HG02610 (cell line): ENCODE measurements around the gene GRIK1.
"Not testable (repeated sequence)": the region's sequence is repeated elsewhere in the genome, so short reads cannot be mapped to it uniquely, and the experiment has no call there.

ENCODE experiments used
- ATAC-seq: cut with Tn5 transposase; IDR thresholded peaks from one replicate; pipeline ENCODE4 v1.9.1; 2021; ENCODE audit warnings: mild to moderate bottlenecking, moderate library complexity; ENCODE audit not compliant: unreplicated experiment

Gene GRIK1

DNA sequence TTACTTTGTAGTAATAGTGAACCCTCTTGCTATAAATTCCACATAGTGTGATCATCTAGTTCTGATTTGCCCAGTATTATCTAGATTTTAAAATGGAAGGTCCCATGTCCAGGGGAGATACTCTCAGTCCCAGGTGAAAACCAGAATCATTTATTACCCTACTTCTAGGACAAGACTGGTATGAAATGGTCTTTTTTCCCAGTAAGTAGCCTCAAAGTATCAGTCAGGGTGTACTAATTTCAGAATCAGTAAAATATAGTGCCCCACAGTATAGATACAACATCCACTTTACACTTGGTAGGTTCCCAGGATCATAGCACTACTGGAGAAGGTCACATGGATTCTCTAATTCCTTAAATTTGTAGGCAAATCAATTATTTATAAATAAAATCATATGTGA is 318.3 kb downstream of the GRIK1 start:
- no peak for ATAC-seq

DNA sequence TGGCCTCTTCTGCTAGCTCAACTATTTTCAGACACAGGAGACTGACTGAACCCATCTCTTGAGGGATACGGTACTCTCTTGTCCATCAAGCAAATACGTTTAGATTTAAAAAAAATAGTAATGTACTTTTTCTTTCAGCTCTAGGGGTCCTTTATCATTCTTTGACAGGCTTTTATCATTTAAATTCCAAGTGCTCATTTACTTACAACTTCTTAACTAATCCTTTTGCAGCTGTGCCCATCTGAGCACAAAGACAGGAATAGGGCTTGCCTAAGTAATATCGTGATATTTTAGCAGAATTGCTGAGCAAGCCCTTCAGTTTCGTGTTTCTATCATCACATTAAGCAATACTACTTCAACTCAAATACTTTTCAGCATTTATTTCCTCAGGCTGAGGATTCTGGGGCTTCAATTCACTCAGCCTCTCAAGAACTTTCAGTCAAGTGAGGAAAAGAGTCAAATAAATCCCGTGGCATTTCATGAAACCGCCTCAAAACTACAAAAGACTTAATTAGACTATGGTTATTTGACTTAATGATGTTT is 323.5 kb downstream of the GRIK1 start:
- no peak for ATAC-seq

DNA sequence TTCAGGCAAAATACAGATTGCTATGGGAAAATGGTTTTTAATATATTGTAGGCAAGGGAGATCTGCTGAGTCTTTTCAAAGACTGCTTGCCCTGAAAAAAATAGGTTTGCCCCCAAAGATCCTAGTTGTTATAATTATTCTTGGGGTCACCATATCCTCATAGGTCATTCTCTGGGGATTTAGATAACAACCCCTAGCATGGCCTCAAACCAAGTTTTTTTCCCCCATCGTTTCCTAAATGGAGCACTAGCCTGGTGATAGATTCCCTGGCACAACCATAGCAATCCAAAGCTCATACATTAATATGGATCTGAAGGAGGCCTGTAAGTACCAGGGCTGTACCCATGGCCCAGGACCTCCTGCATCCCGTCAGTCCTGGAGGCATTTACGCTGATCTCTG is 325.9 kb downstream of the GRIK1 start:
- ATAC-seq, result no peak

DNA sequence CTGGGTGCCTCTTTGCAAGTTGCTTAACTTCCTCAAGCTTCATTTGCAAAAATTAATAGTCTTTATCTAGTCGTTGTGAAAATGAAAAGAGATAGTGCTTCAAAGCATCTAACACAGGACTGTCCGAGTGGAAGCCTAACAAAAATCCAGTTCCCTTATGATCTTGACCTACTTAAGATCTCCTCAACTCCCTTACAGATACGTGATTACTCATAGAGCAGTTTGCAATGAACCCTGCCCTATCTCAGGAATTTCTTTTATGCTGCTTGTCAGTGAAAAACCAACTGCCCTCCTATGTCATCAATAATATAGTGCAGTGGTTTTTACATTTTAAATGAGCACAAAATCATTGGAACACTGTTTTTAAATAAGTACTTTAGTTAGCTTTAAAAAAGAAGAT is 326.8 kb downstream of the GRIK1 start:
- no peak for ATAC-seq

DNA sequence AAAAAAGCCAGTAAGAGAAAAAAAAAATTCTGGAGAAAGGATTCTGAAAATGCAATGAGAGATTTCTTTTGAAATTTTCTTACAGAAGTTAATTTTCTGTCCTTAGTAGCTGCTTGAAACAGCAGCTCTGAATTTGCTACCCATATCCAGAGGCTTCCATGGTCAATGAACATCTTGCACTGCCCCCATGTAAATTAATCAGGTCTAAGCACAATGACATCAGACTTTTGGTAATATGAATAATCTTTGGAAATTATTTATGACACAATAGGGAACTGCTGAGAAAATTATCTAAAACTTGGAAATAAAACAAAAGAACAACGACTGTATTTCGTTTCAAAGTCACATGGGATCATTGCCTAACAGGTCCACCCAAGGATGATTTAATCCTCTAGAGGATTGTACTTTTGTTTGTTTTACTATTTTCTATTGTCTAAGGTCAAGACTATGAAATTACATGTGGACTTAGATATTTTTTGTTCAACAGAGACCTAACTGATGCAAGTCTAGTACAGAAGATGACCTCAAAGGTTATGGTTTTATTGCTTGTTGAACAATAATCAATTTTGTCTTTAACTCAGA is 328.9 kb downstream of the GRIK1 start:
- ATAC-seq, result no peak

DNA sequence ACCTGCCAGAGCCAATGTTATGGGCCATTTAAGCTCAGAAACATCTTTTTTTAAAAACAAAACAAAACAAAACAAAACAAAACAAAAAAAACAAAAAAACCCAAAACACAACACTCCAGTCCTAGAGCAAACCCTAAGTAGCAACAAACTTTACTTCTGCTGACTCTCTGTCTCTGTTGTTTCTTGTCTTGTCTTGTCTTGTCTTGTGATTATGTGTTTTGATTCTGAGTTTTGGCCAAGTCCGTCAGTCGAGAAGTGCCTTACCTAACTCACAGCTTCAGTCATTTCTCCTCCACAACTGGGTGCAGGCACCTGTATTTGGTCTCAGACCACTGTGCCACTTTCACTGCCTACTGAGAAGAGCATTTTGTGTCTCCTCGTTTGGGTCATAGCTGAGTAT is 333.2 kb downstream of the GRIK1 start:
- ATAC-seq, result no peak

DNA sequence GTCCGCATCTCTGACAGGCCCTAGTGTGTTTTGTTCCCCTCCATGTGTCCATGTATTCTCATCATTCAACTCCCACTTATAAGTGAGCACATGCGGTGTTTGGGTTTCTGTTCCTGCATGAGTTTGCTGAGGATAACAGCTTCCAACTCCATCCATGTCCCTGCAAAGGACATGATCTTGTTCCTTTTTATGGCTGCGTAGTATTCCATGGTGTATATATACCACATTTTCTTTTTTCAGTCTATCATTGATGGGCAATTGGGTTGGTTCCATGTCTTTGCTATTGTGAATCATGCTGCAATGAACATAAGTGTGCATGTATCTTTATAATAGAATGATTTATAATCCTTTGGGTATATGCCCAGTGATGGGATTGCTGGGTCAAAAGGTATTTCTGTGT is 334.6 kb downstream of the GRIK1 start:
- not testable (repeated sequence) for ATAC-seq

DNA sequence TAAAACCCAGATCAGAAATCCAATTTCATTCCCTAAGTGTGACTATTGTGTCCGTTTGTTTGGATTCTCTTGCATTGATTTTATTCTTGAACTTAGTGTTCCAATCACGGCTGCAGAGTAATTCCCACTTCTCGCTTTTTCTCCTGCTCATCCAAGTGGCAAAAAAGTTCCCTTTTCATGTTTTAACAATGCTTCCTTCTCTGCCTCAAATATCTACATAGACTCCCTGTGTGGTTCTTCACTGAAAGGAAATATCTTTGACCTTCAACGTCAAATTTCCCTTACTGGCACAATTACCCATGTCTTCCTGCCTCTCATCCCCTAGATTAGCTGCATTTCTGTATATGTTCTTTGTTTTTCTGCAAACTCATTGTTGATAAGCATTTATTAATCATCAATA is 335.7 kb downstream of the GRIK1 start:
- ATAC-seq, result no peak

DNA sequence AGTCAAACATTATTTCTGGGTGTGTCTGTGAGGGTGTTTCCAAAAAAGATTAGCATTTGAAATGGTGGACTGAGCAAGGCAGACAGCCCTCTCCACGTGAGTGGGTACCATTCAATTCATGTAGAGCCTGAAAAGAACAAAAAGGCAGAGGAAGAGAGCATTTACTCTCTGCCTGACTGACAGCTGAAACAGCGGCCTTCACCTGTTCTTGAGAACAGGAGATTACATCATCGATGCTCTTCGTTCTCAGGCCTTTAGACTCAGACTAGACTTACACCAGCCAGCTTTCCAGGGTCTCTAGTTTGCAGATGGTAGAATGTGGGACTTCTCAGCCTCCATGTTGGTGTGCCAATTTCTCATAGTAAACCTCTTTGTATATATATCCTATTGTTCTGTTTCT is 338.7 kb downstream of the GRIK1 start:
- ATAC-seq, result no peak

DNA sequence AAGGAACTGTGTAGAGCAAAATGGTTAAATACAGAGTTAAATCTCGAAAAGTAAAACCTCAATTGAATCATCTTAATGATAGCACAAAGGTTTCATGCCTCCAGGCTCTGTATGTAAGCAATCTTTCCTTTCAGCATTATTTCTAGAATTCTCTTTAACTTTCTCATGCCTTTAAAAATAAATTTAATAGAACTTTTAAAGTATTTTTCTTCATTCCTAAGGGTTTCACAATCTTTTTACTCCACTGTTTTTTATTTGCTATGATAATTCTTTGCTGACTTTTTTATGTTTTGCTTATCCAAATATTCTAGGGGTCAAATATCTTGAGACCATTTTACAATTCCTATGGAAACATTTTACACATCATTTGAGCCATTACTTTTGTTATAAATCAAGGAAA is 353.1 kb downstream of the GRIK1 start:
- no peak for ATAC-seq

DNA sequence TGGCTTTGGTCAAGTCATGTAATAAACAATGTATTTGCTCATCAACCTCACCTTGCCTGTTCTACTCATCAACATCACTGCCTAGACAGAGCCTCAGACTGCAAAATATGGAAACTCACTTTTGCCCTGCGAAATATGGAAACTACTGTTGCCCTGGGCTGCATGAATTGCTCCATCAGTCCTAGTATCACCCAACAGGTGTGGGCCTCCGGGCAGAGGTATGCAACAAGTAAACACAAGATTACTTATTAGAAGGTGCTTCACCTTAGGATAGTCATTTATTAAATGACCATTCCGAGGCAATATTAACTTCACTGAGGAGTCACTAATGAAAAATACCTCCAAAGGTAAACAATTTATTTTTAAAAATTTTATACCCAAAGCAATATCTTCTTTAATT is 354.3 kb downstream of the GRIK1 start:
- no peak for ATAC-seq

DNA sequence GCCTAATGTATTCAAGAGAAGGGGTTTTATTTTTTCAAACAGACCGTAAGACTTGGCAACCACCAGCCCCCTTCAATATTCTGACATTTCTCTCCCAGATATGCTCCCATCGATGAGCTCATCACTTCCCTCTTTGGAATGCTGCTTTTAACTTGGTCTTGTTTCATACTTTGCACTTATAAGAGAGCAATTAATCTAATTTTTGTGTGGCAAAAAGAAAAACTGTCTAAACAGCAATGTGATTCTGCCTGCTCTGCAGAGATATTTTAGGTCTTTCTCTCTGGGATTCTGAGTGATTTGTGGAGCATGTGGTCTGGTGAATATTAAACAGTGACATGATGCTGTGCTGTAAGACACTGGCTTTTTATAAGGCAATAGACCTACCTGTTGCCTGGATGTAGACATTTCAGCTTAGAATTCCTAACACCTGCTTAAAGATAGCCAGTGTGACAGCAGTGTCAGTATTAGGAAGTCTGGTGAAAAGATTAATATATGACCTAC is 356.3 kb downstream of the GRIK1 start:
- no peak for ATAC-seq

DNA sequence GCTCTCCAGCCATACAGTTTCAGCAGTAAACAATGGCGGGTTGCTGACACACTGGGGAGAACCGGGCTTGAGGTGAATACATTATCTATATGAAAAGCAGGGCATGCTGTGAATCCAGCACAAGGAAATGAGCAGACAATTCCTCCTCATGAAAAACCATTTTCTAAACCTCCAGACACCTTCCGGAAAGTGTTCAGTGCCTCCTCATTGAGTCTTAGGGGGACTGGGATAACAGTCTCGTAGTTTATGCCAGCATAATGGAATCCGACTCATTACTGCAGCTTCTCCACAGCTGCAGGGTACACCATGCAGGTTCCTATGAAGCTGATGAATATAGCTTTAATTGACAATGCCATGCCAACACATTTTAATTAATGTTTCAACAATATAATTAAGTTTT is 356.9 kb downstream of the GRIK1 start:
- ATAC-seq, result no peak

DNA sequence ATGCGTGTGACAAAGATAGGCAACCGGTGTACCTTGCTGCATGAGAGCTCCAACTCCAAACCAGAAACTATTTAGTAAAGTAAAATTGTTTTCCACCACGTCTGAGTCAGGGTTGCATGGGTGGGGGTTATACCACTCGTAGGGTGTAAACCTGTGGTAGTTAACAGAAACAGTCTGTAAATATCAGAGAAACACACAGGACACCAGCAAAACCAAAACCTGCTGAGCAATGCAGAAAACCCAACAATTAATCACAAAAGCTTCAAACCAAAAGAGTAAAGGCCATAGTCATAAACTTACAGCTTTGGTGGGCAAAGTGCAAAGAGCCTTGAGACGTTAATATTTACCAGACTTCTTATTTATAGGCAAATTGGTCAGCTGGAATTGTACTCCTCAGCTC is 358.4 kb downstream of the GRIK1 start:
- ATAC-seq, result no peak

DNA sequence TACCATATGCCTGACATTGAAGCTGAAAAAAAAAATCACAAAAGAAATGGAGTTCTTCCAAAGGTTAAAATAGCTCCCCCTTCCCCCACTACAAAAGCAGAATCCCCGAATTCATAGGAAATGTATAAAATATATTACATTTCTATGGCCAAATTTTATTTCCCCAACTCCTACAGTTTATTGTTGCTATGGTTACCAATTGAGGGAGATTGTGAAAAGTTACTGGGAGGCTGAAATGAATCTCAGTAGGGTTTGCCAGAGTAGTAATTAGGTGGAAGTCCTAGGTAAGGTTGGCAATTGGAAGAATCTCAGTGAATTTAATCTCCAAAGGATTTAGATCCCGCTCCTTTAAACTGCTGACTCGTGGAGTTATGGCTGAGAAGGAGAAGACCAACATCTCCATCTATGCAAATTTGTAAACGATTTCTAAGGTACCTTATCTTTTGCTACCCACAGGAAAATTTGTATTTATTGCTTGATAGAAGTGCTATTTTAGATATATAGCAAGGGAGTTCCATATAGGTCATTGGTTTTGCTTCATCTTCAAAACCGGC is 359.0 kb downstream of the GRIK1 start:
- no peak for ATAC-seq

DNA sequence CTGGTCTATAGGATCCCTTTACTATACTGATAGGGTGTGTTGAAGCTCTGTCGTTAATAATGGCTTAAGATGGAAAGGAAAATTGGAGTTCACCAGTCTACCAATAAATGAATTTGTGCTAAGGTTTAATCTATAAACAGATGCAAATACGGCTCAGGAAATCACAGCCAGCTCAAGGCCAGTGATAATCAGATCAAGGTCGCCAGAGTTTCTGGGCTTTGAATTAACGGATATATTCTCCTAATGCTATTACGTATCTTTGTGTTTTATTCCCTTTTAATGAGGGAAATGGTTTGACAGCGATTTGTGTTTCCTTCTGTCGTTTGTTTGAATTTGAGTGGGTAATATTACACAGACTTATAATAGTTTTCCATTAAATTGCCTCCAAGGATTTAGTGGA is 361.5 kb downstream of the GRIK1 start:
- ATAC-seq, result no peak

DNA sequence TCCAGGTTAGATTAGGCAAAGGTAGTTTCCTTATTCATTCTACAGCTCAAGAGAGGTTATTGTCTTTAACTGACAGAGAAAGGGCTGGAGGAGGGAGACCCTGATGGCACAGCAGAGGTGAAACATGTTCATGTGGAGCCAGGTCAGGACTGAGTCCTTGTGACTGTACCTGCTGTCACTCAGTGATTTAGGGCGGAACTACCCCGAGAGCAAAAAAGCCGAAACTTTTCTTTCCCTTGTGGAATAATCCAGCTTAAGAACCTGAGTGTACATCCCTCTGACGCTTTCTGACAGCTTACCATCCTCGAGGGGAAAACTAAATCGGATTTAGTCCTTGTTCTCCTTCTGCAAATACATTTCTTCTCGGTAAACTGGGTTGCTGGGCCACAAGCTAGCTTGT is 367.8 kb downstream of the GRIK1 start:
- ATAC-seq, result no peak

DNA sequence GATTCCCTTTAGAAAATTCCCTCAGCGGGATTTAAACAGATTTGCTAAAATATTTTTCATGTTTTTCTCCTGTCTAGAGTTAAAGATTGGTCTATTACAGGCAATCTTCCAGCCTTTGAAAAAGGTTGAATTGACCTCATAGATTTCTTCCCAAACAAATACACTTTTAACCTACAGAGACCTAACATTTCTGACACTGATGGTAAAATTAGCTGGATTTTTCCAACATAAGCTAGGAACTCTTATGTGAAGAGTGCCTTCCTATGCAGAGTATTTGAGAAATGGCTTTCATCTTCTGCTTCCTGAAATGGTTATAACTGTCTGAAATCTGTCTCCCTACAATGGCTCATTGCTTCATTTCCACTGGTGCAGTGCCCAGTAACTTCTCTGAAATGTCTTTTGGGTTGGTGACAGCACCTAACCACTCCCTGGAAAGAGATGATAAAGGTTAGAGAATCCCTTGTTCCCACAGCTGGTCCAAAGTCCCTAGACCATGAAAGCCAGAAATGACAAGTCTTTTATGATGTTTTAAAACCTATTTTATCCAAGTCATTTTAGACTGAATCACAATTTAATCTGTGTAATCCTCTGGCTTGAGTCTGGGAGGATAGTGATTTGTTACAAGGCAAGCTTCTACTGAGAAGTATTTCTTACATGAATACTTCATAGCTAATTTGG is 371.6 kb downstream of the GRIK1 start:
- ATAC-seq, result no peak

DNA sequence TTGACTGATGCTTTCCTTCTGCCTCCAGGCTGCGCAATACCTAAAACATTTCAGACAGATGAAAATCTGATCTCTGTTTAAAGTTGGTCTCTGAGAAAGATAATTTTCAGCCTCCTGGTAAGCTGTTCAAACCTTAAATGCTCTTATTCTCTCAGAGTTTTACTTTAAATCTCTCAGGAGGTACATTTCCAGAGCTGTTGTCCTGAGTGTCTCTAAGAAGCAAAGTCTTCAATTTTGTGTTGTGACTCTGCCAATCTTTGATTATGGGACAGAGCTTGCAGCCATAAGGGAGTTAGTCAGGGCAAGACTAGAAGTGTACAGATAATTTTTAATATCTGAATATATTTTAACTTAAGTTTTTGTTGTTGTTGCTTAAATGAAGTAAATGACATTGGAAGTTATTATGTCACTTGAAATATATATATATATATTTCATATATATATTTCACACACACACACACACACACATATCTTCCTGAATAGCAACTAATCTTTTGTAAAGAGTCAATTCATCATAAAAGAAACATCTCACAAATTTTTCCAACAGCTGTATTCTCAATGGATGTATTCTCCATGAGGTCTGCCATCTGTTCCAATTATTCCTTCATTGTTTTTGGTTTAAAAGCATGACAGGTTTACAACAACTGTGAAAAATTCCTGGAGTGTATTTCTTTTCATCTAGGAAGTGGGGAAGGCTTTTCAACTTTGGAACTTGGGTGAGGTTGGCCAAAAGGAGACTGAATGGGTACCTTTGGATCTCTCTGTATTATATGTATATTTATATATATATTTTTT is 381.7 kb downstream of the GRIK1 start:
- no peak for ATAC-seq

DNA sequence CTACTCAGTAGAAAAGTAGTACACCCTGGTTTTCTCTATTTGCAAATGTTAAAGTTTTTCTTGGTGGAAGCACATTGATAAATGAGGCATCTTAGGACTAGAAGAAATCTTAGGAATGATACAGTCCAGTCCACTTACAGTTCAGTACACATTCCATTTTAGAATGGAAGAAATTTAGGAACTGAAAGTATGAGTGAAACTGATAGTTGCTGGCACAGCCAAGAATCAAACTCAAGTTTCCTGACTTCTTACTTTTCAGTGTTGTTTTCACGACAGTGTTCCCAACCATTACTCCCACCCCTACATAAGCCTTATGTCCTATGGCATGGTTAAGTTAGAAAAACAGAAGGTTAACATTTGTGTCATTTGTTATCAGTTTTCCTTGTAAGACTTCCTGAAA is 382.6 kb downstream of the GRIK1 start:
- ATAC-seq, result no peak

DNA sequence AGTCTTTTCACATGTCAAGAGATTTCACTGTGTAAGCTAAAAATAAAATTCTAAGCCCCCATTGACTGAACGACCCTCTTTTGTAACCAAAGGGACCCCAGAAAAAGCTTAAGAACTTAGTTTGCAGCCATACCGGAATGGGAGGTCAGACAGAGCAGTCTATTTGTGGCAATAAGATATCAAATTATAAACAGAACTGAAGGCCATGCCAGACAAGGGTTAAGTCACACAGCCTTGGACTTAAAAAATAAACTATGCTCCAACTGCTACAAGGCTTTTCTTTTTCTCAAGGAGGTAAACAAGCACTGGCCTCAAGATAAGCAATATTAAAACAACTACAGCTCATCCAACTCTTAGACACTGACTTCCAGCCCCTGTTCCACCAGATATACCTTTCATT is 384.2 kb downstream of the GRIK1 start:
- ATAC-seq, result no peak

DNA sequence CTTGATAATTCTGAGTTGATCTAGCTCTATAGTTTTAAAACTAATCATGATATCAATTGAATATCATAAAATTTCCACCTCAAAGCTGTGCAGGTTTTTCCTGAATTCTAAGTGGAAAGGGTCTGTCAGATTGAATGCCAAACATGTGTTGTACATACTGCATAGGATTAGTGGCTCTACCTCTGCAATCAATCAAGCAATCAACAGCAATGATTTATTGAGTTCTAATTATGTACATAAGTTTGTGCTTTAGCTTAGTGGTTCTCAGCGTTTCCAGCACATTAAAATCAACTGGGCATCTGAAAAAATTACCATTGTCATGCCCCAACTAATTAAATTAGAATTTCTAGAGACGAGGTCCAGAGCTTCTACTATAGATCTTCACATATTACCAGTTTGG is 389.6 kb downstream of the GRIK1 start:
- ATAC-seq, result no peak
